GM19193 (cell line): ENCODE data around the gene SPATA46.

Source experiments
- POLR2A ChIP-seq: IDR thresholded peaks from 4 replicates; pipeline ENCODE4 v1.6.1; 2011; ENCODE audit not compliant: insufficient read depth, insufficient read length; ENCODE audit errors: extremely low read depth

Gene SPATA46

GRCh38 chr1:162396201-162396906, 19.7 kb upstream of the SPATA46 start:
- TF ChIP-seq POLR2A, result no peak

- no peak for TF ChIP-seq POLR2A
These were observed 15.3 kb upstream of the SPATA46 start for GRCh38 chr1:162391790-162392563.

GRCh38 chr1:162390396-162391185, 13.9 kb upstream of the SPATA46 start:
- TF ChIP-seq POLR2A, result no peak

- no peak for TF ChIP-seq POLR2A
These were observed 13.3 kb upstream of the SPATA46 start for GRCh38 chr1:162389971-162390370.

- TF ChIP-seq POLR2A, result no peak
These were observed 12.6 kb upstream of the SPATA46 start for GRCh38 chr1:162389021-162389818.

- no peak for TF ChIP-seq POLR2A
These were observed 12.0 kb upstream of the SPATA46 start for GRCh38 chr1:162388615-162389014.

- no peak for TF ChIP-seq POLR2A
These were observed 11.5 kb upstream of the SPATA46 start for GRCh38 chr1:162388083-162388594.

GRCh38 chr1:162387226-162388082, 10.8 kb upstream of the SPATA46 start:
- TF ChIP-seq POLR2A, result no peak

- no peak for TF ChIP-seq POLR2A
These were observed 9.9 kb upstream of the SPATA46 start for GRCh38 chr1:162386292-162387225.

- no peak for TF ChIP-seq POLR2A
These were observed 9.0 kb upstream of the SPATA46 start for GRCh38 chr1:162385702-162386101.

- TF ChIP-seq POLR2A, result no peak
These were observed 8.6 kb upstream of the SPATA46 start for GRCh38 chr1:162385280-162385623.

- TF ChIP-seq POLR2A, result no peak
These were observed 8.1 kb upstream of the SPATA46 start for GRCh38 chr1:162384601-162385279.
